OCI-LY1 (cell line): ENCODE data around the gene SYT9.

Experiments used
- CTCF ChIP-seq: fragments of 200-600 bp; sonication (generic), shearing (Covaris generic); IDR thresholded peaks from 2 replicates; pipeline ENCODE4 v1.5.1; 2017; ENCODE audit warnings: mild to moderate bottlenecking, antibody characterized with exemption, low read length, moderate library complexity, mixed read lengths
- EZH2 ChIP-seq: fragments of 200-600 bp; sonication (generic), shearing (Covaris generic); IDR thresholded peaks from 2 replicates; pipeline ENCODE4 v1.8.0; 2017; ENCODE audit warnings: borderline replicate concordance, mixed run types, mild to moderate bottlenecking, antibody characterized with exemption, low read length, moderate library complexity, mixed read lengths

- TF ChIP-seq CTCF (no peak), EZH2 (no peak)
Measured at GRCh38 chr11:7471071-7471470, 219.4 kb downstream of the SYT9 start.
